ENCODE results near the gene CPNE7. TPM values are rescaled to one million over a fixed set of nuclear protein-coding genes. Genes with fewer than 3 reads are reported as not detected.
"Not testable (repeated sequence)": the region's sequence is repeated elsewhere in the genome, so short reads cannot be mapped to it uniquely, and the experiment has no call there.

Gene CPNE7
- total and polyA plus RNA-seq, 2 donors (not counting 1 experiment from before 2014, with no cell fraction given): 0.51 to 0.76 TPM

DNA sequence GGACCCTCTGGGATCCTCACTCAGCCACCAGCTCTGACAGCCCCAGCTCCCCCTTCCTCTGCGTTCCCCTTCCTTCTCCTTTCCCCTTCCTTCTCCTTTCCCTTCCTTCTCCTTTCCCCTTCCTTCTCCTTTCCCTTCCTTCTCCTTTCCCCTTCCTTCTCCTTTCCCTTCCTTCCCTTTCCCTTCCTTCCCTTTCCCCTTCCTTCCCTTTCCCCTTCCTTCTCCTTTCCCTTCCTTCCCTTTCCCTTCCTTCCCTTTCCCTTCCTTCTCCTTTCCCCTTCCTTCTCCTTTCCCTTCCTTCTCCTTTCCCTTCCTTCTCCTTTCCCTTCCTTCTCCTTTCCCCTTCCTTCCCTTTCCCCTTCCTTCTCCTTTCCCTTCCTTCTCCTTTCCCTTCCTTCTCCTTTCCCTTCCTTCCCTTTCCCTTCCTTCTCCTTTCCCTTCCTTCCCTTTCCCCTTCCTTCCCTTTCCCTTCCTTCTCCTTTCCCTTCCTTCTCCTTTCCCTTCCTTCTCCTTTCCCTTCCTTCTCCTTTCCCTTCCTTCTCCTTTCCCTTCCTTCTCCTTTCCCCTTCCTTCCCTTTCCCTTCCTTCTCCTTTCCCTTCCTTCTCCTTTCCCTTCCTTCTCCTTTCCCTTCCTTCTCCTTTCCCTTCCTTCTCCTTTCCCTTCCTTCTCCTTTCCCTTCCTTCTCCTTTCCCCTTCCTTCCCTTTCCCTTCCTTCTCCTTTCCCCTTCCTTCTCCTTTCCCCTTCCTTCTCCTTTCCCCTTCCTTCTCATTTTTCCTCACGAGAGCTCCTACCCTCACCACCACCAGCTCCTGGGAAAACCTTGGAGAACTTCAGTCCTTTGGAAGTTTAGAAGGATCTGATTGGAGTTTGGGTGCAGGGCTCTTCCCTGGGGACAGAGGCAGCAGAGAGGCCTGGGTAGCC, 59.2 kb downstream of the CPNE7 start:
- H3K36me3 ChIP-seq (replicated peaks in 1 of 2; ENCODE audit: control extremely low read depth in 1 of 2, control insufficient read depth in 1 of 2, extremely low read depth in 1 of 2, insufficient read depth in 2 of 2, low read length in 1 of 2); H3K9me3 ChIP-seq (ENCODE audit: control extremely low read depth in 1 of 3, control insufficient read depth in 2 of 3, insufficient read depth in 1 of 3, low read length in 2 of 3); intact Hi-C loops (cut with micrococcal nuclease); H3K79me2 ChIP-seq (ENCODE audit: control insufficient read depth, insufficient read depth, low read length); H3K27ac ChIP-seq (ENCODE audit: low read length in 2 of 2); DNase-seq; H3K4me1 Mint-ChIP-seq; H3K27me3 Mint-ChIP-seq; H2AFZ ChIP-seq (ENCODE audit: insufficient read depth, low read depth, low read length, poor library complexity, severe bottlenecking); ATAC-seq (ENCODE audit: low read depth); POLR2A ChIA-PET; H3K4me2 ChIP-seq (replicated peaks; ENCODE audit: low read depth, low read length, poor library complexity, severe bottlenecking); H3K4me3 ChIP-seq (ENCODE audit: control extremely low read depth in 1 of 5, extremely low read depth in 1 of 5, insufficient read depth in 1 of 5, low read depth in 2 of 5, low read length in 4 of 5); H3K27me3 ChIP-seq (replicated peaks in 1 of 4; ENCODE audit: control extremely low read depth in 1 of 4, control insufficient read depth in 3 of 4, insufficient read depth in 4 of 4, low read length in 3 of 4); H3K9me3 Mint-ChIP-seq (ENCODE audit: insufficient read depth); H4K20me1 ChIP-seq (ENCODE audit: control insufficient read depth, insufficient read depth, low read length, poor library complexity, severe bottlenecking); H3K27ac Mint-ChIP-seq; H3K4me3 Mint-ChIP-seq; H3K4me1 ChIP-seq (ENCODE audit: control insufficient read depth in 2 of 2, insufficient read depth in 2 of 2, low read length in 2 of 2); CTCF ChIA-PET; H3K9ac ChIP-seq (ENCODE audit: low read length): not testable (repeated sequence)
- 57% methylated on average over 1 of the region's 2 CpGs for WGBS (ENCODE audit: insufficient coverage)

DNA sequence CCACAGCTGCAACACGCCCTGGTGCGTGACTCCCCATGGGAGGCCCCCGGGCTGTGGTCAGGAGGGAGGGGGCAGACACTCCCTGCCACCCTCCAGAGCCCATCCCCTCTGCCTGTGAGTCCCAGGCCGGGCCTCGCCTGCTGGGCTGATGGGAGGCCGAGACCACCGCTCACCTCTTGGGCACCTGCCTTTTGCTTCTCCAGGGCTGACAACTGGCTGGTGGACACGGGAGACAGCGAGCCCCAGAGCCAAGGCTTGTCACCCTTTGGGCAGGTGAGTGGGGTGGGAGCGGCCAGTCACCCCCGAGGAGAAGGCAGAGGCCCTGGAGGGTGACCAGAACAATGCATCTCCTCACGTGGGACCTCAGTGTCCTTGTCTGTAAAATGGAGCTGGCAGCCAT, 61.1 kb downstream of the CPNE7 start:
- H3K79me2 ChIP-seq (ENCODE audit: control insufficient read depth, insufficient read depth, low read length): no peaks in the 10 kb centered on the region
- H3K36me3 ChIP-seq (replicated peaks in 1 of 2; ENCODE audit: control extremely low read depth in 1 of 2, control insufficient read depth in 1 of 2, extremely low read depth in 1 of 2, insufficient read depth in 2 of 2, low read length in 1 of 2): no peaks in the 10 kb centered on the region
- ATAC-seq (ENCODE audit: low read depth): no peak
- H2AFZ ChIP-seq (ENCODE audit: insufficient read depth, low read depth, low read length, poor library complexity, severe bottlenecking): no peak overlapping the region
- Mint-ChIP-seq H3K9me3 (ENCODE audit: insufficient read depth) (no peaks in the 10 kb centered on the region), H3K4me3 (no peak overlapping the region), H3K27me3 (no peaks in the 10 kb centered on the region), H3K4me1 (peaks cover 10% of the 10 kb centered on the region), H3K27ac (no peak overlapping the region)
- intact Hi-C loops (cut with micrococcal nuclease): no loop called here
- no peaks in the 10 kb centered on the region for H3K9me3 ChIP-seq (ENCODE audit: control extremely low read depth in 1 of 3, control insufficient read depth in 2 of 3, insufficient read depth in 1 of 3, low read length in 2 of 3)
- H3K4me1 ChIP-seq (ENCODE audit: control insufficient read depth in 2 of 2, insufficient read depth in 2 of 2, low read length in 2 of 2): peaks cover 0 to 6% of the 10 kb centered on the region in 2 donors
- TF ChIP-seq, protein P1, sequence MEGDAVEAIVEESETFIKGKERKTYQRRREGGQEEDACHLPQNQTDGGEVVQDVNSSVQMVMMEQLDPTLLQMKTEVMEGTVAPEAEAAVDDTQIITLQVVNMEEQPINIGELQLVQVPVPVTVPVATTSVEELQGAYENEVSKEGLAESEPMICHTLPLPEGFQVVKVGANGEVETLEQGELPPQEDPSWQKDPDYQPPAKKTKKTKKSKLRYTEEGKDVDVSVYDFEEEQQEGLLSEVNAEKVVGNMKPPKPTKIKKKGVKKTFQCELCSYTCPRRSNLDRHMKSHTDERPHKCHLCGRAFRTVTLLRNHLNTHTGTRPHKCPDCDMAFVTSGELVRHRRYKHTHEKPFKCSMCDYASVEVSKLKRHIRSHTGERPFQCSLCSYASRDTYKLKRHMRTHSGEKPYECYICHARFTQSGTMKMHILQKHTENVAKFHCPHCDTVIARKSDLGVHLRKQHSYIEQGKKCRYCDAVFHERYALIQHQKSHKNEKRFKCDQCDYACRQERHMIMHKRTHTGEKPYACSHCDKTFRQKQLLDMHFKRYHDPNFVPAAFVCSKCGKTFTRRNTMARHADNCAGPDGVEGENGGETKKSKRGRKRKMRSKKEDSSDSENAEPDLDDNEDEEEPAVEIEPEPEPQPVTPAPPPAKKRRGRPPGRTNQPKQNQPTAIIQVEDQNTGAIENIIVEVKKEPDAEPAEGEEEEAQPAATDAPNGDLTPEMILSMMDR (IDR thresholded peaks at IDR 0.05): no peak
- no peak for TF ChIP-seq EZH2 (IDR thresholded peaks at IDR 0.05; ENCODE audit: borderline replicate concordance, insufficient read depth, low read depth, low read length, poor library complexity, severe bottlenecking)
- peaks cover 0 to 5% (median 0%) of the 10 kb centered on the region in 4 experiments for H3K27me3 ChIP-seq (replicated peaks in 1 of 4; ENCODE audit: control extremely low read depth in 1 of 4, control insufficient read depth in 3 of 4, insufficient read depth in 4 of 4, low read length in 3 of 4)
- no peak overlapping the region for H3K4me3 ChIP-seq (ENCODE audit: control extremely low read depth in 1 of 5, extremely low read depth in 1 of 5, insufficient read depth in 1 of 5, low read depth in 2 of 5, low read length in 4 of 5)
- ChIA-PET CTCF (no interaction called here), POLR2A (no interaction called here)
- no peak overlapping the region for H3K4me2 ChIP-seq (replicated peaks; ENCODE audit: low read depth, low read length, poor library complexity, severe bottlenecking)
- no peak for DNase-seq
- no peaks in the 10 kb centered on the region for H4K20me1 ChIP-seq (ENCODE audit: control insufficient read depth, insufficient read depth, low read length, poor library complexity, severe bottlenecking)
- no peak overlapping the region for H3K9ac ChIP-seq (ENCODE audit: low read length)
- H3K27ac ChIP-seq (ENCODE audit: low read length in 2 of 2): no peak overlapping the region
- WGBS (ENCODE audit: insufficient coverage): 77% methylated on average over 8 of the region's 12 CpGs

All from B cell (primary cell).